Glutamatergic neuron (in vitro differentiated cells): ENCODE results near the gene IP6K1. TPM values are rescaled to one million over a fixed set of nuclear protein-coding genes. Genes with fewer than 3 reads are reported as not detected.

Source experiments
- DNase-seq: peaks from one replicate; pipeline ENCODE4 v3.0.0; 2022
- H3K27ac Mint-ChIP-seq: one replicate; pipeline ENCODE4 v1.8.0; 2020; ENCODE audit warnings: mild to moderate bottlenecking, mixed read lengths, inconsistent platforms; ENCODE audit not compliant: unreplicated experiment
- H3K27me3 Mint-ChIP-seq: one replicate; pipeline ENCODE4 v1.8.0; 2020; ENCODE audit warnings: mild to moderate bottlenecking, moderate library complexity, mixed read lengths, inconsistent platforms; ENCODE audit not compliant: unreplicated experiment
- H3K36me3 Mint-ChIP-seq: one replicate; pipeline ENCODE4 v1.8.0; 2020; ENCODE audit warnings: mild to moderate bottlenecking, mixed read lengths, inconsistent platforms; ENCODE audit not compliant: unreplicated experiment
- H3K4me1 Mint-ChIP-seq: one replicate; pipeline ENCODE4 v1.8.0; 2020; ENCODE audit warnings: mild to moderate bottlenecking, low read depth, mixed read lengths, inconsistent platforms; ENCODE audit not compliant: unreplicated experiment
- H3K4me3 Mint-ChIP-seq: one replicate; pipeline ENCODE4 v1.8.0; 2020; ENCODE audit warnings: mild to moderate bottlenecking, mixed read lengths, inconsistent platforms; ENCODE audit not compliant: unreplicated experiment
- H3K9me3 Mint-ChIP-seq: one replicate; pipeline ENCODE4 v1.8.0; 2020; ENCODE audit warnings: mild to moderate bottlenecking, moderate library complexity, mixed read lengths, inconsistent platforms; ENCODE audit not compliant: unreplicated experiment
- total RNA-seq: library from RNA; stranded (reverse); fragmentation: NEBNext Ultra II Directional; extraction: Animal tissue kit (Norgen Biotek cat#: 25700); gene quantifications from one replicate; pipeline ENCODE4 v1.2.1, GENCODE V29; 2021; ENCODE audit not compliant: unreplicated experiment
- TF ChIP-seq, protein P1 (sequence below): fragments of 200-600 bp; sonication (generic); IDR thresholded peaks from one replicate; pipeline ENCODE4 v1.5.0; 2021; ENCODE audit not compliant: partially characterized antibody, unreplicated experiment

IP6K1 gene
- total RNA-seq, 1 donor from 2014 or later, result 44.6 TPM

DNA sequence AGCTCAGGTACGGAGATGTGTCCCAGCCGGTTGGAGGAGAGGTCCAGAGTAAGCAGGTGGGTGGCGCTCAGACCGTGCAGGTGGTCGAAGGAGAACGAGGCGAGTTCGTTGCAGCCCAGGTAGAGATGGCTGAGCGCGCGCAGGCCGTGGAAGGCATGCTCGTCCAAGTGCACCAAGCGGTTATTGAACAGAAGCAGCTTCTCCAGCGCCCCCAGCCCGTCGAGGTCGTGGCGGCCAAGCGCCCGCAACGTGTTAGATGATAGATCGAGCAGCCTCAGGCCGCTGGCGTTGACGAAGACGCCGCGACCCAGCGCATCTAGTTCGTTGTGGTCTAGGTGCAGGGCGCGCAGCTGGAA, 67.5 kb downstream of the IP6K1 start:
- H3K4me1 Mint-ChIP-seq, result peaks cover 9% of the 10 kb centered on the region
- TF ChIP-seq, protein P1, sequence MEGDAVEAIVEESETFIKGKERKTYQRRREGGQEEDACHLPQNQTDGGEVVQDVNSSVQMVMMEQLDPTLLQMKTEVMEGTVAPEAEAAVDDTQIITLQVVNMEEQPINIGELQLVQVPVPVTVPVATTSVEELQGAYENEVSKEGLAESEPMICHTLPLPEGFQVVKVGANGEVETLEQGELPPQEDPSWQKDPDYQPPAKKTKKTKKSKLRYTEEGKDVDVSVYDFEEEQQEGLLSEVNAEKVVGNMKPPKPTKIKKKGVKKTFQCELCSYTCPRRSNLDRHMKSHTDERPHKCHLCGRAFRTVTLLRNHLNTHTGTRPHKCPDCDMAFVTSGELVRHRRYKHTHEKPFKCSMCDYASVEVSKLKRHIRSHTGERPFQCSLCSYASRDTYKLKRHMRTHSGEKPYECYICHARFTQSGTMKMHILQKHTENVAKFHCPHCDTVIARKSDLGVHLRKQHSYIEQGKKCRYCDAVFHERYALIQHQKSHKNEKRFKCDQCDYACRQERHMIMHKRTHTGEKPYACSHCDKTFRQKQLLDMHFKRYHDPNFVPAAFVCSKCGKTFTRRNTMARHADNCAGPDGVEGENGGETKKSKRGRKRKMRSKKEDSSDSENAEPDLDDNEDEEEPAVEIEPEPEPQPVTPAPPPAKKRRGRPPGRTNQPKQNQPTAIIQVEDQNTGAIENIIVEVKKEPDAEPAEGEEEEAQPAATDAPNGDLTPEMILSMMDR, result no peak
- peaks cover 20% of the 10 kb centered on the region for H3K27me3 Mint-ChIP-seq
- peak overlapping the region; percentile 87 for H3K4me3 Mint-ChIP-seq
- DNase-seq, result peak; percentile 49
- H3K9me3 Mint-ChIP-seq, result peaks cover 18% of the 10 kb centered on the region
- H3K36me3 Mint-ChIP-seq, result no peaks in the 10 kb centered on the region
- H3K27ac Mint-ChIP-seq, result peak overlapping the region; percentile 92

DNA sequence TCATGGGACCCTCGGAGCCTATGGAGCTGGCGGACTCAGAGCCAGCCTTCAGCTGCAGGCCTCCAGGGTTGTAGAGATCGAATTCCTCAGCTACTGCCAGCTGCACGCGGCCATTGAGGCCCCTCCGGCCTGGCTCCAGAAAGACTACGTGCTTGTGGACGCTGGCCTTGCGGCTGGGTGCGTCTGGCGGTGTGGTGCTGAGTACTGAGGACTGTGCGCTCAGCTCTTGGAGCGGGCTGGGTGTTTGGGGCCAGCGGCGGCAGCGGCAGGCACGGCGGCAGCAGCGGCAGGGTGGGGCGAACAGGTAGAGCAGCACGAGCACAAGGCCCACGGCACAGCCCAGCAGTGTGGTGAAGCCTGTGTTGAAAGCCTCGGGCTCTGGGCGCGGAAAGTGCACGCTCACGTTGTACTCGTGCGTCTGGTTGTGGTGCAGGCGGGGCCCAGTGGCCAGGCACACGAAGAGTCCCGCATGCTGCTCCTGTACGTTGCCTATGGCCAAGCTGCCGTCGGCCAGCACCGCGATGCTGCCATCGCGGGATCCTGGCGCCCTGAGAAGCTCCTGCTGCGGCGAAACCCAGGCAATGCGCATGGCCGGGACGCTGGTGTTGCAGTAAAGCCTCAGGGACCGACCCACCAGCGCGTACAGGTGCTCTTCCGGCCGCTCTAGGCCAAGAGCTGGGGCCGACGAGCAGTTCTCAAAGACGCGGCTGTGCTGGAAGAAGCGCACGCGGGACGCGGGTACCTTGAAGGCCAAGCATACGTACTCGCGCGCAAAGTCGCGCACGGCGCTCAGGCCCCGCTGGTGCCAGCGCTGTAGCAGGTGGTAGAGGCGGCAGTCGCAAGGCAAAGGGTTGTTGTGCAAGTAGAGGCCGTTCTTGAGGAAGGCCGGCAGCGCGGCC, 68.1 kb downstream of the IP6K1 start:
- H3K27ac Mint-ChIP-seq, result peak overlapping the region; percentile 92

DNA sequence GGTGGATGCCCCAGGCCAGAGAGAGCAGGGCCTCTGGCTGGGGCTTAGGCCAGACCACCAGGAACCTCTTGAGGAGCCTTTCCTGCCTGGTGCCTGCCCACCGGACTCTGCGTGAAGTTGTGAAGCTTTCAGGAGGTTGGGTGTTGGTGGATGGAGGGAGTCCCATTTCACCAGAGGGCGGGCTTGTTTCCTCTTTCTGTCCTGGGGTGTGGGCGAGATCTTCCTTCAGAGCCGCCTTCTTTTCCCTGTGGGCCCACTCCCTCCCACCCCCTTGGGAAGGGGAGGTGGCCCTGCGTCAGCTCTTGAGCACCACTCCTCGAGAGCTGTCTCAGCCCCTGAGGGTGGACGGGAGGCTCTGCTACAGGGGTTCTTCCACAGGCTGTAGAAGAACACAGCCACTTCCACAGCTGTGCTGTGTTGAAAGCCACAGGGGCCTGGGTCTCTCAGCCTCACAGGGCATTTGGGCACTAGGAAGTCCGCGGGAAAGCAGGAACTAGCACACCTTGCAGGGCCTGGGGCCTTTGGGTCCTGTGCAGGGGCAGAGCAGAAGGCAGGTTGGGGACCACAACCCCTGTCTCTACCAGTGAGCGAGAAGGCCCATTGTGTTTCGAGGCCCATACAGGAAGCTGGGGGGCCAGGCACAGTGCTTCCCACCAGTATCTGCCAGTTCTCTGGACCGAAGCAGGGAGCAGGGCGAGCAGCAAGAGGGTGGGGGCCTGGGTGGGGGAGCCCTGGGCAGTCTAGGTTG, 69.0 kb downstream of the IP6K1 start:
- H3K27ac Mint-ChIP-seq, result peak overlapping the region; percentile 22
- H3K36me3 Mint-ChIP-seq, result no peaks in the 10 kb centered on the region
- DNase-seq, result no peak

More for the DNA sequence above, 68.1 kb downstream of the IP6K1 start:
- DNase-seq, result no peak
- Mint-ChIP-seq H3K4me1 (peaks cover 9% of the 10 kb centered on the region), H3K4me3 (peak overlapping the region; percentile 87), H3K9me3 (peaks cover 16% of the 10 kb centered on the region), H3K36me3 (no peaks in the 10 kb centered on the region), H3K27me3 (peaks cover 20% of the 10 kb centered on the region)
- TF ChIP-seq, protein P1, result no peak

DNA sequence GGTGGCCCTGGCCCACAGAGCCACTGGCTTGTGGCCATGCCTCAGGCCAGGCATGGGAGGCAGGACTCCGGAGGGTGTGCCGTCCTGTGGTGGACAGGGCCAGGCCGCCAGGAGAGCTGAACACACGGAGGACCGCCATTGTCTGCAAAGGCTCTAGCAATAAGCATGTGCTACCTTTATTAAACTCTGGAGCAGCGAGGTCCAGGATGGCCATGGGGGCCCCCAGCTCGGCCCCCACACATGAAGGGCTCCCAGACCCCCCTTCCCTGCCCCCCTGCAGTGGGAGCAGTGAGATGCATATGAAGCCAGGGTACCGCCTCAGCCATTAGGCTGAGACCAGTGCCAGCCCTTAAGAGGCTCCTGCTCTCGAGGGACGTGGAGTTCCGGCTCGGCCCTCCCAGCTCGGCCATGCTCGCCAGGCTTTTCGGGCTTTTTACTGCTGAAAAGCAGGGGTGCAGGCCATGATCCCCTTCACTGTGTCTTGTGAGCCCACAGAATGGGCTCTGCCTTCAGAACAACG, 69.6 kb downstream of the IP6K1 start:
- no peak for DNase-seq

More for the DNA sequence above, 69.0 kb downstream of the IP6K1 start:
- Mint-ChIP-seq H3K27me3 (peaks cover 20% of the 10 kb centered on the region), H3K4me1 (peaks cover 9% of the 10 kb centered on the region), H3K4me3 (no peak overlapping the region), H3K9me3 (peaks cover 15% of the 10 kb centered on the region)
- TF ChIP-seq, protein P1, result no peak

More for the DNA sequence above, 69.6 kb downstream of the IP6K1 start:
- H3K36me3 Mint-ChIP-seq, result no peaks in the 10 kb centered on the region
- H3K9me3 Mint-ChIP-seq, result peaks cover 16% of the 10 kb centered on the region
- peaks cover 9% of the 10 kb centered on the region for H3K4me1 Mint-ChIP-seq
- H3K27ac Mint-ChIP-seq, result no peak overlapping the region
- TF ChIP-seq, protein P1, result no peak
- H3K4me3 Mint-ChIP-seq, result no peak overlapping the region
- peaks cover 21% of the 10 kb centered on the region for H3K27me3 Mint-ChIP-seq
